Left ventricle myocardium superior (tissue), 1 donor: Measurements from ENCODE around the gene RB1. TPM values are rescaled to one million over a fixed set of nuclear protein-coding genes. Genes with fewer than 3 reads are reported as not detected.

Experiments used
- ATAC-seq: fragments of 200-7000 bp; cut with Tn5 transposase; one replicate; pipeline ENCODE4 v1.9.1; 2020; ENCODE audit warnings: mild to moderate bottlenecking, moderate library complexity
- DNase-seq: peaks from one replicate; pipeline ENCODE4 v3.0.0-alpha.2; 2020
- intact Hi-C: fragments of 100-400 bp; cut with micrococcal nuclease; formaldehyde crosslinking; loops from one replicate; pipeline ENCODE4 v1.11.0; 2022
- long read RNA-seq: library from polyadenylated mRNA; unstranded; transcript quantifications from one replicate; pipeline ENCODE4 v2.0.0, GENCODE V29; 2021
- total RNA-seq: library from RNA; stranded (reverse); fragmentation: NEBNext Ultra II Directional; extraction: Animal tissue kit (Norgen Biotek cat#: 25700); gene quantifications from one replicate; pipeline ENCODE4 v1.2.1, GENCODE V29; 2021
- donor health status: DM: no; HTN: yes; CAD: no; lungs with severe emphysema.

RB1 gene
- 34.2 TPM for total RNA-seq
- long read RNA-seq, full-length matches to known transcripts: 8 of 17 reads
- long read RNA-seq, partial matches to known transcripts: 7 of 17 reads
- long read RNA-seq, other reads (novel, unspliced or antisense): 2 of 17 reads

DNA sequence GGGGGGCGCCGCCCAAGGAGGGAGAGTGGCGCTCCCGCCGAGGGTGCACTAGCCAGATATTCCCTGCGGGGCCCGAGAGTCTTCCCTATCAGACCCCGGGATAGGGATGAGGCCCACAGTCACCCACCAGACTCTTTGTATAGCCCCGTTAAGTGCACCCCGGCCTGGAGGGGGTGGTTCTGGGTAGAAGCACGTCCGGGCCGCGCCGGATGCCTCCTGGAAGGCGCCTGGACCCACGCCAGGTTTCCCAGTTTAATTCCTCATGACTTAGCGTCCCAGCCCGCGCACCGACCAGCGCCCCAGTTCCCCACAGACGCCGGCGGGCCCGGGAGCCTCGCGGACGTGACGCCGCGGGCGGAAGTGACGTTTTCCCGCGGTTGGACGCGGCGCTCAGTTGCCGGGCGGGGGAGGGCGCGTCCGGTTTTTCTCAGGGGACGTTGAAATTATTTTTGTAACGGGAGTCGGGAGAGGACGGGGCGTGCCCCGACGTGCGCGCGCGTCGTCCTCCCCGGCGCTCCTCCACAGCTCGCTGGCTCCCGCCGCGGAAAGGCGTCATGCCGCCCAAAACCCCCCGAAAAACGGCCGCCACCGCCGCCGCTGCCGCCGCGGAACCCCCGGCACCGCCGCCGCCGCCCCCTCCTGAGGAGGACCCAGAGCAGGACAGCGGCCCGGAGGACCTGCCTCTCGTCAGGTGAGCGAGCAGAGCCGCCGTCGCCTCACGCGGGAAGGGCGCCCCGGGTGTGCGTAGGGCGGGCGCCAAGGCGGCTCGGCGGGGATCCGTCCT is at the start of gene RB1:
TSS of gene RB1 (plus strand) at position 393 of the 784 bp plus-strand sequence. CDS start at position 555, 162 bp downstream.
- intact Hi-C loops: no loop called here
- DNase-seq (peak; percentile 96), ATAC-seq (peak; percentile 95)

DNA sequence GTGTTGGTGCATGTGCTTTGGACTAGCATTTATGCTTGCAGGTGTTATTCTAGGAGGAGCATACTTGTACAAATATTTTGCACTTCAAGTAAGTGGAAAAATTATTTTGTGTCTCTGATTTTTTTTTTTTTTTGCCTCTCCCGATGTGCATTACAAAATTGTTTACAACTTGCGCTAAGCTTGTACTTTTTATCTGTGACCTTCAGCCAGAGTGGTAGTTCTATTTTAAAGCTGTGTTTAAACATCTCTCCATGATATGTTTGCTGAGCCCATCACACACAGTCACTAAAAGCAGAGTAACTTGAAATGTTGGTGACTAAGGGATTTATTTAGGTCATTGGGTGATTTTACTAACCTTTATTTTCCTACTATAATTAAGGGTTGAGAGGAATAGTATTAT is 49.7 kb upstream of the RB1 start:
- ATAC-seq (peak; percentile 63), DNase-seq (no peak)
- intact Hi-C loops: no loop called here

DNA sequence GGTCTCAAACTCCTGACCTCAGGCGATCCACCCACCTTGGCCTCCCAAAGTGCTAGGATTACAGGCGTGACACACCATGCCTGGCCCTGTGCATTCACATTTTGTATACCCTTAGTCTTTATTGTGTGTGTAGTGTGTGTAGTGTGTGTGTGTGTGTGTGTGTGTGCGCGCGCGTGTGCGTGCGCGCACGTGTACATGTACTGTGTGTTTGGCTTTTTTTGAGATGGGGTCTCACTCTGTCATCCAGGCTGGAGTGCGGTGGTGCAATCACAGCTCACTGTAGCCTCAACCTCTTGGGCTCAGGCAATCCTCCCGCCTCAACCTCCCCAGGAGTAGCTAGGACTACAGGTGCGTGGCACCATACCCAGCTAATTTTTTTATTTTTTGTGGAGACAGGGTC is 48.5 kb upstream of the RB1 start:
- intact Hi-C loops: no loop called here
- no peak for ATAC-seq
- DNase-seq: no peak

DNA sequence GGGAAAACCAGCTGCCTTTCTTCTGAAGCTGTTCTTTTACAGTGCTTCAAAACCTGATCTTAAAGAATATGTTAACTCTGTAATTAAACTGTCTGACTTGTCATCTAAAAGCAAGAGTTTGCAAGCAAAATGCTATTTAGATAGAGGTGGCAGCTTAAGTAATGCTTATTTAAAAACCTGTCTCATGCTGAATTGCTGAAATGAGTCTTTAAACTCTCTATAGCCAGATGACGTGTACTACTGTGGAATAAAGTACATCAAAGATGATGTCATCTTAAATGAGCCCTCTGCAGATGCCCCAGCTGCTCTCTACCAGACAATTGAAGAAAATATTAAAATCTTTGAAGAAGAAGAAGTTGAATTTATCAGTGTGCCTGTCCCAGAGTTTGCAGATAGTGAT is 47.6 kb upstream of the RB1 start:
- intact Hi-C loops: no loop called here
- DNase-seq (no peak), ATAC-seq (no peak)

DNA sequence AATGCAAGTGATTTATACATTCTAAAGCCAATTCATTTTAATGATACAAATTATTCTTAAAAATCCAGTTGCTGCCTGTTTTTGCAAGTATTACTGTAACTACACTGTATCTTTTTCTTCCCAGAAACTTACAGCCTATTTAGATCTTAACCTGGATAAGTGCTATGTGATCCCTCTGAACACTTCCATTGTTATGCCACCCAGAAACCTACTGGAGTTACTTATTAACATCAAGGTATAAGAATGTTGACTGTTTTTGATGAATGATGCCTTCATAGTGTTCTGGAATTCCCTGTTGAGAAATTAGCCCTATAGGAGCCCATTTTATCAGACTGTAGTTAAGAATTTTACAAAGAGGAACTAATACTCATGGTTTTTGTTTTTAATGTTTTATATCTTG is 45.5 kb upstream of the RB1 start:
- no peak for DNase-seq
- intact Hi-C loops: no loop called here
- no peak for ATAC-seq

DNA sequence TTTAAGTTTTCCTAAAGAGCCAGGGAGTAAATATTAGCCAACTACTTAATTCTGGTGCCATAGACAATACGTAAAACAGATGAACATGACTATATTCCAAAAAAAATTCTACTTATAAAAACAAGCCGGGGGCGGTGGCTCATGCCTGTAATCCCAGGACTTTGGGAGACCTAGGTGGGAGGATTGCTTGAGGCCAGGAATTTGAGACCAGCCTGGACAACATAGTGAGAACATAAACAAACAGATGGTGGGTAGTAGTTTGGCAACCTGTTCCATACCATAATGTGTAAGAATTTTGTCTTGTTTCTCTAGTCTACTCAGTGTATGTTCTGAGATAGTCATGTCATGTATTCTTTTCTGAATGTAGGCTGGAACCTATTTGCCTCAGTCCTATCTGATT is 45.1 kb upstream of the RB1 start:
- intact Hi-C loops: no loop called here
- DNase-seq (no peak), ATAC-seq (no peak)

DNA sequence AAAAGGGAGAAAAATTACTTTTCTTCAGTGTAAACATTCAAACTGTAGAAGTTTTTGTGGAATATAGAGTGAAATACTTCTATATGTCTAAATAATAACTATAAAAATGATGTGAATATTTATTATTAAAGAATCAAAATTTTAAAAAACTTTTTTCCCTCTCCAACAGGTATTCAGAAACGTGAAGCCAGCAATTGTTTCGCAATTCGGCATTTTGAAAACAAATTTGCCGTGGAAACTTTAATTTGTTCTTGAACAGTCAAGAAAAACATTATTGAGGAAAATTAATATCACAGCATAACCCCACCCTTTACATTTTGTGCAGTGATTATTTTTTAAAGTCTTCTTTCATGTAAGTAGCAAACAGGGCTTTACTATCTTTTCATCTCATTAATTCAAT is 42.6 kb upstream of the RB1 start:
- no peak for DNase-seq
- intact Hi-C loops: no loop called here
- ATAC-seq: no peak

DNA sequence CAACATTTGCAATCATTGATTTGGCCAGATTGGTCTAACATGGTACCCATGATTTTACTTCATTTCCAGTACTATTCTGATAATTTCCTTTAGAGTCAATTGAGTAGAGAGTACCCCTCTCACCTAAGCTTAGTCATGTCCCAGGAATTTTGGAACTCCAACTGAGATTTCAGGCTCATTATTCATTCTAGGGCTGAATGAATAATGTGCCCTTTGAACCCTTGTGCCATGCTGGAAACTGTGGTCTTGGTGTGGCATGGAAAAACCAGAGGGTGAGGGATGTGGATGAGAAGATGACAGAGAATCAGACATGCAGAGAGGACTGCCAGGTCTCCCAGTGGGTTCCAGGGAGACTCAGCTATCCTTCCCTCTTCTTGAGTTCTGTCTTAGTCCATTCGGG is 40.4 kb upstream of the RB1 start:
- no peak for ATAC-seq
- intact Hi-C loops: no loop called here
- DNase-seq: no peak

DNA sequence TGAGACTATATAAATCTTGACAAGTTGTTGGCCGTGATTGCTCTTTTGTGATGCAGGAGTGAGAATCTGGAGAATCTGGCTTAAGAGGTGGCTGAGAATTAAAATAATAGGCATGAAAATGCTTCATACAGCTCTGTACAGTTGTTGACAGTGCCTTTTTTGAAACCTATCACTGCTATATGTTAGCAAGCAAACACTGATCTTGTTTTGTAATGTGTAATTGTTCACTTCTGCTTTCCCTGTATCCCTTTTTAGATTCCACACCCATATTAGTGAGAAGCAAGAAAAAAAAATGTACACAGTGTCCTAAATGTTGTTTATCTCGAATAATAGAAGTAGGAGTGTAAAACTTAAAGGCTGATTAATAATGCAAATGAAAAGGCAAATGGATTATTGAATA is 39.5 kb upstream of the RB1 start:
- intact Hi-C loops: no loop called here
- DNase-seq (no peak), ATAC-seq (peak; percentile 36)

DNA sequence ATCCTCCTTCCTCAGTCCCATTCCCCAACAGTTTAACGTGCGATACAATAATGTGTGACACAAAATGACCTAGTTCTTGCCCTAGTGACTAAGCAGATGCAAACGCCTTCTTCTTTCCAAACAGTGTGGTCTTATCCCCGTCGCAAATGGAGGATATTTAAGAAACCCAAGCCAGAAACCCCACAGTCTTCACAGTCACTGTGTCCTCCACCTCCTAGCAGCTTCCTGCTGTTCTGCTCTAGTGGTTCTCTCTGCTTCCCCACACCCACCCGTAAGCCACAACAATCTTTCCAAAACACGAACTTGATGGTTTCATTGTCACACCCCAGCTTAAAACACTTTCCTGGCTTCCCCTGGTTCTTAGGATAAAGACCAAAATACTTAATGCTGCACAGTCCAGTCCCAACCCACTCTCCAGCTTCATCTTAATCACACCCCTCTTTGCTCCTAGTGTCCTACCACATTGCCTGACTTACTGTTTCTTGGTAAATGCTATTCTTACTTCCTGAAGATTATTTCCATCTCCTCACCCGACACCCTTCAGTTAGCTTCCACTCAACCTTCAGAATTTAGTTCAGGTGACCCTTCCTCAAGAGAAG is 38.2 kb upstream of the RB1 start:
- intact Hi-C loops: no loop called here
- peak; percentile 44 for ATAC-seq
- DNase-seq: no peak

DNA sequence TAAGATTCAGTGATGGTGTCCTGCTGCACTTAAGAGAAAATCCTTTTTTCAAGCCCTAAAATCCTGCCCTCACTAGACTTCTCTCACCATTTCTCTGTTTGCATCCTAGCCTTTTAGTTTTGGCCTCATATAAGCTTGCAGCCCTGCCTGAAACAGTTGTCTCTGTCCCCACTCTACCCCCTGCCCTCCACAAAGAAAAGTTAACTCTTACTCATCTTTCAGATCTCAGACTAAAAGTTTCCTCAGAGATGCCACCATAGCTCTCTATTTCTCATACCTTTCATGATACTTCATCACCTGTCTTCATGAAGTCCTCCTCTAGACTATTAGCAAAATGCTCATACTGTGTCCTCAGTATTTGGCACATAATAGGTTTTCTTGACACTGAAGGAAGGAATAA is 37.4 kb upstream of the RB1 start:
- ATAC-seq (no peak), DNase-seq (no peak)
- intact Hi-C loops: no loop called here

DNA sequence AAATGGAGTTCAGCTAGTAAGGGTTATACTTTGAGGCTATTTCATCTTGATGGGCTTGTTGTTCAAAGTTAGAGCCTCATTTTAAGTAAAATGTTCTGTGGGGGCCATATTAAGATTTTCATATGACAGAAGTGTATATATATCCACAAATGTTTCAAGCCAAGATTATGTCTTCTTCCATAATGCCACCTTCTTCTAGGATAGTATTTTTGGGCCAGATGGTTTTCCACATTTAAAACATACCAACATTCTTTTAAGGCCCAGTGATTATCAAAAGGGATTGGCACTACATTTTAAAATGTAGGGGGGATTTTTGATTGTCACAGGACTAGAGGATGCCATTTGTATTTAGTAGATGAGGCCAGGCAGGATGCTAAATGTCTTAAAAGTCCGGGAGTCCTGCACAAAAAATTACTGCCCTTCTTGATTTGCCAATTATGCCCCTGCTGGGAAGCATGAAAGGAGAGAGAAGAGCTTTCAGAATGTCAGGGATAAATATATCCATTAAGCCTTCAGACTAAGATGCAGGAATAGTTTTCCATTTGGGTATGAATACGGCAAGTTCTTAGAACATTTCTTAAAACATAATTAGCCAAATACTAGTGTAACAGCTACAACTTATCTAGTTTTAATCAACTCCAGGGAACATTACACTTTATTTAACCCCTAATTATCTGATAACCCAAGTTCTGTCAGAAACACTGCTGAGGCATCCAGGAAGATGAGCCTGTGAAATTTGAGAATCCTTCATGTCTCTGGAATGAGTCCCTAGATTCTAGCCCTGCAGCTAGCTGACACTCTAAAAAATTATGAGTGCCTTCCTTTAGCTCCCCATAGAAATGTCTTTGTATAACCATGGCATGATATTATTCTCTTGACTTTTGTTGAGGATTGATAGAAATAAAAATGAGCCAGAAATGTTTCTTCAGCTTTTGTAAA is 36.6 kb upstream of the RB1 start:
- ATAC-seq (no peak), DNase-seq (no peak)

DNA sequence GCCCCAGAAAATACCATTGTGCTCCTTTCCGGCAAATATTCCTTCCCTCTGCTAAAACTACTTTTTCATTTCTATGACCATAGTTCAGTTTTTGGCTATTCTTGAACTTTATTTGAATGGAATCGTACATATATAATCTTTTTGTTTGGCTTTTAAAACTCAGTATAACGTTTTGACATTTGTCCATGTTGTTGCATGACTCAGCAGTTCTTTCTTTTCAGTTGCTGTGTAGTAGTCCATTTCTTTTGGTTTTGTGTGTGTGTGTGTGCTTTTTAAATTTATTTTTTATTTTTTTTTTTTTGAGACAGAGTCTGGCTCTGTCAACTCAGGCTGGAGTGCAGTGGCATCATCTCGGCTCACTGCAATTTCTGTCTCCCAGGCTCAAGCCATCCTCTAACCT is 35.5 kb upstream of the RB1 start:
- intact Hi-C loops: no loop called here
- no peak for ATAC-seq

More for the DNA sequence above, 36.6 kb upstream of the RB1 start:
- intact Hi-C loops: no loop called here

DNA sequence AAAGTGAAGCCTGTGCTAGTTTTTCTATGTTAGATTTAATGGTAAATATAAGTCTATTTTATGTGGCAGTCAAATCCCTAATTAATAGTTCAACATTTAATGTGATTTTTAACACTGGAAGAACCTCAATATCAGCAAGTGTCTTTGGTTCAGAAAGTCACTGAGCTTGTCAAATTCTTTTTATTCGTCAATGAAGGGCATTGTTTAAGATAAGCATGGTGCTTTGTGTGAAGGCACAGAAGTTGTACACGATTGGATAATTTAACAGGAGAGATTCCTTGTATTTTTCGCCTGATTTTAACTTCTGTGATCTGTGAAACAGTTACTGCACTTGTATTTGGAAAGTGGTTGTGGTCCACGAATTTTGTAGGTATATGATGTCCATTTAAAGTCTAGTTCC is 30.2 kb upstream of the RB1 start:
- no peak for ATAC-seq
- no peak for DNase-seq
- intact Hi-C loops: no loop called here

More for the DNA sequence above, 35.5 kb upstream of the RB1 start:
- DNase-seq: no peak

DNA sequence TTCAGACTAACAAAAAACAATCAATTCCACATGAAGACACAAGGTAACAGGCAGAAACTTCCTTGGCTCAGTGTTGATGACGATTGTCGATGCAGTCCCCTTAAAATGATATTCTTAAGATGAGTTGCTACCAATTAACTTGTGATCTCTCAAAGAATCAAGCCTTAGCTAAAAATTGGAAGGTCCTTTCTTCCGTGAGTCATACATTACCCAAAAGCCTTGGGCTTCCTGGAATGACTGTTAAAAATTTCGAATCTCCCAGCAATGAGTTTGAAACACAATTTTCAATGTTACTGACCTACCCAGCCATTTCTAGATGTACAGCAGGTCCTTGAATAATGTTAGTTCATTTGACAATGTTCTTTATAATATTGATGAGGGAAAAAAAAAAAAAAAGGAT is 28.0 kb upstream of the RB1 start:
- ATAC-seq: no peak
- intact Hi-C loops: no loop called here
- no peak for DNase-seq

DNA sequence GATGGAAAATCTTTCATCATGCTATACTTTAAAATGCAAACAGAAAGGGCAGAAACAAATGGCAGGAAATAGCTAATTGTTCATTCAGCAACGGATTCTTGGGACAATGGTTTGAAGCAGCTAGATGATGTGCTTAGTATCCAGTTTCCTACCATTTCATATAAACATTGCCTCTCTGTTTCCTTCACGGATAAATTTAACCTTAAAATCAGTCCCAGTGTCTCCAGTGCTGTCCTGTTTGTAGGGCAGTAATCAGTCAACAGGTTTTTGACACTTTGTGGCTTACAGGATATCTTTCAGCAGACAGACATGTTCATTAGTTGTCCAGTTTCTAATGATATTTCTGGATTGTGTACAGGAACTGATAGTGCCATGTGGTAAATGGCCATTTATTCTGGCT is 24.7 kb upstream of the RB1 start:
- no peak for ATAC-seq
- DNase-seq: no peak
- intact Hi-C loops: no loop called here

DNA sequence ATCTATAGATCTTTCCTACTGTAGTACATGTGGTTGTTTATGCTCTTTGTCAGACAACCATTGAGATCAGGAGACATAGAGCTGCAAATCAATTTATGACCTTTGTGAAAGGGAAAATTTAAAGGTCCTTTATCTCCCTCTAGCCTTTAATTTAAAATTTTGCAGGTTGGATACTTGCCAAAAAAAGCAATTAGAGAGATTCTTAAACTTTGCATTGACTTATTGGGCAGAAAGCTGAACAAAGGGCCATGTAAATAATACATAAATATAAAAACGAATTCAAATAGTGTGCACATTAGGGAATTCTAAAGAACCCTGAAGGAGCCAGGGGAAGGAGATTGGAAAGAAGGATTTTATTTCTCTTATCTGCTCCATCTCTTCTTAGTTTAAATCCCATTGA is 22.0 kb upstream of the RB1 start:
- ATAC-seq: no peak
- intact Hi-C loops: no loop called here
- no peak for DNase-seq

DNA sequence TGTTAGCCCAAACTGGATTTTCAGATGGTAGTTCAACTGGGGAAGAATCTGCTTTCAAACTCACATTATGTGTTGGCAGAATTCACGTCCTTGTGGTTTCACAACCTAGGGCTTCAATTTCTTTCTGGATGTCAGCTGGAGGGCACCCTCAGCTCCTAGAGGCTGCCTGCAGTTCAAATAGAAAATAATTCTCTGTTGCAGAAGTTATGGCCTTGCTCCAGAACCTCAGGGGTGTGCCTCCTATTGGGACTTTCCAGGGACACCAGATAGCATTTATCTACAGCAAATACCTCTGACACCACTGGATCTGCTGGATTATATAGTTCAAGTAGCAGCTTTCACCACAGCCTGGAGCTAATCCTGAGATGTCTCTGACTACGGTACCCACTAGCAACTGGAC is 11.8 kb upstream of the RB1 start:
- ATAC-seq: peak; percentile 30
- intact Hi-C loops: no loop called here
- DNase-seq: no peak

DNA sequence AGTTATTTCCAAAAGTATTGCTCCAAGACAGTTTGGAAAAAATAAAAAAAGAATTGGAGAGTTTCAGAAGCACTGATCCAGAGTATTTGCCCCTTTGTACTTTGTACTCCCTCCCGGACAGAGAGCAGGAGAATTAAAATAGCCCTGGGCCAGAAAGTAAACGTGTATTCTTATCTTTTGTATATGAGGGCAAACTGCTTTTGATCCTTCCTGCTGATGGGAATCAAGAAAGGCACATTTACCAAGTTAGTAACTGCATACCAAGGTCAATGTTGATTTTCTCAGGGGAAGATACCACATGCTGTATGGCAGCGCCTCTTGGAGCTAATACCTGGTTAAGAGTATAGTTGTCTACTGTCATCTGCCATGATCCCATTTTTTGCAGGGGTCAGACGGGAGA is 10.9 kb upstream of the RB1 start:
- intact Hi-C loops: no loop called here
- ATAC-seq (no peak), DNase-seq (no peak)

DNA sequence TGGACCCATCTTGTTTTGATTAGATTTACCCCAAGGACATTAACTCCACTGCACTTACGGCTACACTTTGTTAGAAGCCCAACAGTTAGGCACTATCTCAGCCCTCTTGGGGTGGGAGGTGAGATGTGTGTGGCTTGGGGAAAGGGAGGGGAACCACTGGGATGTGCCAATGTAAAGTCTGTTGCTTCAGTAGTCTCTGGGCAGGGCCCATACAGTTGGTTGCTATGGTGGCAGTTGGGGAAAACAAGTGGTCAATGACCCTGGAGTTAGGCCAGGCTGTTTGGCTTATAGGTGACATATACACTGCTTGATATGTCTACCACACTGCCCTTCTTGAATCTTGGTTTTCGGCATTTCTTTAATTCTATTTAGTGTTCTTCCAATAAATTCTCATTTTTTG is 8.9 kb upstream of the RB1 start:
- no peak for ATAC-seq
- intact Hi-C loops: no loop called here
- no peak for DNase-seq
